GM21528 (cell line): ENCODE data around the gene ARSI.

Source experiments
- ATAC-seq: cut with Tn5 transposase; IDR thresholded peaks from one replicate; pipeline ENCODE4 v1.9.1; 2021; ENCODE audit warnings: mild to moderate bottlenecking, moderate library complexity; ENCODE audit not compliant: unreplicated experiment, low FRiP score

Gene ARSI

GRCh38 chr5:150295741-150296486 lies 6.8 kb downstream of the ARSI start:
- no peak for ATAC-seq

GRCh38 chr5:150295172-150295634 lies 7.5 kb downstream of the ARSI start:
- ATAC-seq, result no peak

- no peak for ATAC-seq
Observed at GRCh38 chr5:150294551-150295071, 8.1 kb downstream of the ARSI start.

- no peak for ATAC-seq
Observed at GRCh38 chr5:150293091-150293941, 9.4 kb downstream of the ARSI start.

GRCh38 chr5:150291388-150292385 lies 11.0 kb downstream of the ARSI start:
- no peak for ATAC-seq

GRCh38 chr5:150289551-150290390 lies 12.9 kb downstream of the ARSI start, which contains the start of gene CAMK2A:
Gene CAMK2A, minus strand, starts transcription at chr5:150289773. Its CDS starts 148 bp downstream, at chr5:150289625.
- ATAC-seq, result no peak

GRCh38 chr5:150288791-150289190 lies 13.9 kb downstream of the ARSI start:
- no peak for ATAC-seq

GRCh38 chr5:150288361-150288760 lies 14.3 kb downstream of the ARSI start:
- no peak for ATAC-seq

GRCh38 chr5:150286820-150287219 lies 15.9 kb downstream of the ARSI start:
- no peak for ATAC-seq

- no peak for ATAC-seq
Observed at GRCh38 chr5:150285114-150285513, 17.6 kb downstream of the ARSI start.

GRCh38 chr5:150284311-150284710 lies 18.4 kb downstream of the ARSI start:
- ATAC-seq, result no peak

GRCh38 chr5:150283904-150284303 lies 18.8 kb downstream of the ARSI start:
- ATAC-seq, result no peak

- no peak for ATAC-seq
Observed at GRCh38 chr5:150281987-150282386, 20.7 kb downstream of the ARSI start.

GRCh38 chr5:150279330-150280020 lies 23.2 kb downstream of the ARSI start:
- no peak for ATAC-seq

GRCh38 chr5:150278916-150279315 lies 23.8 kb downstream of the ARSI start:
- ATAC-seq, result no peak

GRCh38 chr5:150278046-150278730 lies 24.5 kb downstream of the ARSI start:
- ATAC-seq, result no peak

- ATAC-seq, result no peak
Observed at GRCh38 chr5:150277043-150277442, 25.7 kb downstream of the ARSI start.

GRCh38 chr5:150274811-150275210 lies 27.9 kb downstream of the ARSI start:
- ATAC-seq, result no peak
